GM12875 (cell line): ENCODE results near the gene DPH2.
A peak's percentile ranks its signal among the peaks of the same experiment; 100 is the strongest.

Experiments
- H3K4me3 ChIP-seq: one replicate; pipeline ENCODE4 v1.5.1; 2011; ENCODE audit warnings: low read depth, low read length, control low read depth
- TF ChIP-seq, protein P1 (sequence below): IDR thresholded peaks from 2 replicates; pipeline ENCODE4 v1.5.1; 2011; ENCODE audit warnings: low read depth, mild to moderate bottlenecking, control low read depth, inconsistent platforms, low read length, moderate library complexity, borderline replicate concordance; ENCODE audit not compliant: insufficient read depth

DPH2 gene

DNA sequence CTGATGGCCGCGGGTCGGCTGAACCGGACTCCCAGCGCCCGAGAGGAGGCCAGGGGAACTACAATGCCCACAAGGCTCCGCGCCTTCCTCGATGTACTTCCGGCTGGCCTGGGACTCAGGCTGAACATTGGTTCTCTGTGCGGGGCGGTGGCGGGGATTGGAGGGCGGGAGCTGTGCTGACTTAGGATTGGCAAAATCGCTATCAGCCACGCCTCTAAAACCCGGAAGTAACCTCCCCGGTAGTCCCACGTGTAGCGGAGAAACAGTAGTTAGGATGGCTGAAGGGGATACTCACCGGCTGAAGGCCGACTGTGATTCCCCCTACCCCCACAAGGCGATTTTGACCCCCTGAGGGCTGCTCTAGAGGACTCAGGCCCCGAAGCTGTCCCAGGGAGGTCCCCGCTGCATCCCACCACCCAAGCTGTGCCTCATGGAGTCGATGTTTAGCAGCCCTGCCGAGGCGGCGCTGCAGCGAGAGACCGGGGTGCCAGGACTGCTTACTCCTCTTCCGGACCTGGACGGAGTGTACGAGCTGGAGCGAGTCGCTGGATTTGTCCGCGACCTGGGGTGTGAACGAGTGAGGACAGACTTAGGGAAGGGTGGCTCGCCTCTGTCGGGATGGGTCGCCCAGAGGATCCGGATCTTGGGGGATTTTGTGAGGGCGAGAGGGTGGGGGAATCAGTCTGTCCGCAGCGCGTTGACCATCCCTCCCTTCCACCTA, at the start of gene DPH2:
Gene DPH2 (plus strand): TSS at position 265 of the 721 bp plus-strand sequence. CDS start 166 bp downstream, at position 431.
- peak within 1 kb of the TSS; percentile 96 for H3K4me3 ChIP-seq
- TF ChIP-seq, protein P1, sequence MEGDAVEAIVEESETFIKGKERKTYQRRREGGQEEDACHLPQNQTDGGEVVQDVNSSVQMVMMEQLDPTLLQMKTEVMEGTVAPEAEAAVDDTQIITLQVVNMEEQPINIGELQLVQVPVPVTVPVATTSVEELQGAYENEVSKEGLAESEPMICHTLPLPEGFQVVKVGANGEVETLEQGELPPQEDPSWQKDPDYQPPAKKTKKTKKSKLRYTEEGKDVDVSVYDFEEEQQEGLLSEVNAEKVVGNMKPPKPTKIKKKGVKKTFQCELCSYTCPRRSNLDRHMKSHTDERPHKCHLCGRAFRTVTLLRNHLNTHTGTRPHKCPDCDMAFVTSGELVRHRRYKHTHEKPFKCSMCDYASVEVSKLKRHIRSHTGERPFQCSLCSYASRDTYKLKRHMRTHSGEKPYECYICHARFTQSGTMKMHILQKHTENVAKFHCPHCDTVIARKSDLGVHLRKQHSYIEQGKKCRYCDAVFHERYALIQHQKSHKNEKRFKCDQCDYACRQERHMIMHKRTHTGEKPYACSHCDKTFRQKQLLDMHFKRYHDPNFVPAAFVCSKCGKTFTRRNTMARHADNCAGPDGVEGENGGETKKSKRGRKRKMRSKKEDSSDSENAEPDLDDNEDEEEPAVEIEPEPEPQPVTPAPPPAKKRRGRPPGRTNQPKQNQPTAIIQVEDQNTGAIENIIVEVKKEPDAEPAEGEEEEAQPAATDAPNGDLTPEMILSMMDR = no peak

DNA sequence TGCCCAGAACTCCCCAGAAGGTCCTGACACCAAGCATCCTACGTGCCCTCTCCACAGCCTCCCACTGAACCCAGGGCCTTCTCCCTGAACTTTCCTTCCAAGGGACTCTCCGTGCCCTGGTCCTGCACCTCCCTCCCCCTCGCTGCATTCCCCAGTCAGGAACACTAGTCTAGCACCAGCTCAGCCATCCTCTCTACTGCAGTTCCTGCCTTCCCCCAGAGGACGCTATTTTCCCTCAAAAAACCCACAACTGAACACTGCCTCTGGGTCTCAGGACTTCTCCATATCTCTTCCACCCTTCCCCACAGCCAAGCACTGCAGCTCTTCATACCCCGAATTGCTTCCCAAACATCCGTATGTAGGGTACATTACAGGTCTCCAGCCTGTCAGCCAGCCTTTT, 48.8 kb upstream of the DPH2 start:
- no peak overlapping the region for H3K4me3 ChIP-seq
- TF ChIP-seq, protein P1 = no peak

DNA sequence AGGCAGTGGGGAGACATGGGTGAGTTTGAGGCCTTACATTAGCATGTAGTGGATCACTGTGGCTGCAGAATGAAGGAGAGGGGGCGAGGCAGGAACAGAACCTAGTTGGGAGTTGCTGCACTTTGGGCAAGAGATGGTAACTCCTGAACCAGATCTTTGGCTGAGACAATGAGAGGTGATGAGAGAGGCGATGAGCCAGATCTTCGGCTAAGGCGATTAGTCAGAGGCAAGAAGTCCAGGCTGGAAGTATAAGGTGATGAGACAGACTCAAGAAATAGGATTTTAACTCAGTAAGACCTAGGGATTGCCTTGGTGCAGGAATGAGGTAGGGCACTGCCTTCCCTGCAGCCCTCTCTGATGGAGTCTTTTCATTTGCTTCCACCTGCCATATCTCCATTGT, 45.3 kb upstream of the DPH2 start:
- TF ChIP-seq, protein P1 = no peak
- H3K4me3 ChIP-seq = no peak overlapping the region

DNA sequence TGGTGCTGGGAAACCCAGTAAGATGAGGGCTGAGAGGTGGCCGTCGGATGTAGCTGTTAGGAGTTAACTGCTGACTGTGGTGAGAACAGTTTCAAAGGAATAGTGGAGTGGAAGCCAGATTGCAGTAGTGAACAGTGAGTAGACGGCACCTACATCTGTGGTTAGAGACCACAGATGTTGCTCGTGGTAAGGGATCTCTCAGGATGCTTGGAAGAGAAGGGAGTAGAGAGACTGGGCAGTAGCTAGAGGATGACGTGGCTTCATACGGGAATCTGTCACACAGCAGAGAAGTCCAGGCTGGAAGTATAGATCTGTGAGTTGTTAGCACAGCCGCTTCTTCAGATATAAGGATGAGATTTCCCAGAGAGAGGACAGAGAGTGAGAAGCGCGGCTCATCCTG, 44.0 kb upstream of the DPH2 start:
- TF ChIP-seq, protein P1 = no peak
- no peak overlapping the region for H3K4me3 ChIP-seq

- TF ChIP-seq, protein P1 = peak; percentile 72
- no peak overlapping the region for H3K4me3 ChIP-seq
Observed at GRCh38 chr1:43930168-43930948, 39.5 kb upstream of the DPH2 start.

- no peak overlapping the region for H3K4me3 ChIP-seq
- TF ChIP-seq, protein P1 = no peak
Observed at GRCh38 chr1:43930949-43931275, 38.9 kb upstream of the DPH2 start.
